ENCODE measurements around the gene THOC2. TPM values are rescaled to one million over a fixed set of nuclear protein-coding genes. Genes with fewer than 3 reads are reported as not detected.
"Not testable (repeated sequence)": the region's sequence is repeated elsewhere in the genome, so short reads cannot be mapped to it uniquely, and the experiment has no call there.

Gene THOC2
- total and polyA plus RNA-seq, 7 donors = 18.5 to 25.9 (median 20.2) TPM

GRCh38 chrX:123713434-123713833 is 19.4 kb downstream of the THOC2 start:
- Histone ChIP-seq H3K4me1 (no peaks in the 10 kb centered on the region), H3K27ac (no peak overlapping the region), H3K4me3 (no peak overlapping the region), H3K9me3 (peaks cover 5% of the 10 kb centered on the region), H3K36me3 (ENCODE audit: insufficient read depth in 1 of 2, low read depth in 1 of 2) (no peaks in the 10 kb centered on the region), H3K27me3 (ENCODE audit: insufficient read depth in 3 of 3, low read length in 2 of 3) (no peaks in the 10 kb centered on the region)
- 59 to 86% (median 70%) methylated on average over 4 of the region's 4 CpGs for WGBS, 3 donors
- DNase-seq = no peak
- TF ChIP-seq, protein P1, sequence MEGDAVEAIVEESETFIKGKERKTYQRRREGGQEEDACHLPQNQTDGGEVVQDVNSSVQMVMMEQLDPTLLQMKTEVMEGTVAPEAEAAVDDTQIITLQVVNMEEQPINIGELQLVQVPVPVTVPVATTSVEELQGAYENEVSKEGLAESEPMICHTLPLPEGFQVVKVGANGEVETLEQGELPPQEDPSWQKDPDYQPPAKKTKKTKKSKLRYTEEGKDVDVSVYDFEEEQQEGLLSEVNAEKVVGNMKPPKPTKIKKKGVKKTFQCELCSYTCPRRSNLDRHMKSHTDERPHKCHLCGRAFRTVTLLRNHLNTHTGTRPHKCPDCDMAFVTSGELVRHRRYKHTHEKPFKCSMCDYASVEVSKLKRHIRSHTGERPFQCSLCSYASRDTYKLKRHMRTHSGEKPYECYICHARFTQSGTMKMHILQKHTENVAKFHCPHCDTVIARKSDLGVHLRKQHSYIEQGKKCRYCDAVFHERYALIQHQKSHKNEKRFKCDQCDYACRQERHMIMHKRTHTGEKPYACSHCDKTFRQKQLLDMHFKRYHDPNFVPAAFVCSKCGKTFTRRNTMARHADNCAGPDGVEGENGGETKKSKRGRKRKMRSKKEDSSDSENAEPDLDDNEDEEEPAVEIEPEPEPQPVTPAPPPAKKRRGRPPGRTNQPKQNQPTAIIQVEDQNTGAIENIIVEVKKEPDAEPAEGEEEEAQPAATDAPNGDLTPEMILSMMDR (IDR thresholded peaks at IDR 0.05) = no peak
- intact Hi-C loops (cut with DNase I) = no loop called here
- ATAC-seq = no peak

GRCh38 chrX:123711201-123711600 is 21.7 kb downstream of the THOC2 start:
- intact Hi-C loops (cut with DNase I); ATAC-seq: not testable (repeated sequence)
- WGBS, 3 donors = 92 to 98% (median 97%) methylated on average over 5 of the region's 5 CpGs

DNA sequence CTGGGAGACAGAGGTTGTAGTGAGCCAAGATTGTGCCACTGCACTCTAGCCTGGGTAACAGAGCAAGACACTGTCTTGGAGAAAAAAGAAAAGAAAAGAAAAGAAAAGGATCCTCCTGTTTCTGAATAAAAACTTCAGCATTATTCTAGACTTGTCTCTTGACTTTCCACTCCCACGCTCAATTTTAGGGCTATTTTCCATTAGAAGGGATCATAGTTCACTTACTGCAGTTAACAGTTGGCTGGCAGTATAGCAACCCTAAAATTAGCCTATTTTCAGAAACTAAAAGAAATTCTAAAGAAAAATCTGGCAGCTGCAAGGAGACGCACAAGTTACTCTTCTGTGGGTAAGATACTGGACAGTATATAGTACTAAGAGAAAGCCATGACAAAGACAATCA is 28.1 kb downstream of the THOC2 start:
- DNase-seq (no peak), ATAC-seq (no peak)
- Histone ChIP-seq H3K27me3 (ENCODE audit: insufficient read depth in 3 of 3, low read length in 2 of 3) (no peaks in the 10 kb centered on the region), H3K36me3 (ENCODE audit: insufficient read depth in 1 of 2, low read depth in 1 of 2) (no peaks in the 10 kb centered on the region), H3K9me3 (no peaks in the 10 kb centered on the region), H3K27ac (no peak overlapping the region), H3K4me3 (no peak overlapping the region), H3K4me1 (no peaks in the 10 kb centered on the region)
- intact Hi-C loops (cut with DNase I) = no loop called here
- TF ChIP-seq, protein P1 (IDR thresholded peaks at IDR 0.05) = no peak
- 76 to 97% (median 85%) methylated on average over 2 of the region's 2 CpGs for WGBS, 3 donors

More at GRCh38 chrX:123711201-123711600, 21.7 kb downstream of the THOC2 start:
- DNase-seq; H3K27me3 ChIP-seq (ENCODE audit: insufficient read depth in 3 of 3, low read length in 2 of 3); H3K9me3 ChIP-seq; H3K27ac ChIP-seq; H3K36me3 ChIP-seq (ENCODE audit: insufficient read depth in 1 of 2, low read depth in 1 of 2); H3K4me1 ChIP-seq; H3K4me3 ChIP-seq: not testable (repeated sequence)

- H3K27me3 ChIP-seq (ENCODE audit: insufficient read depth in 3 of 3, low read length in 2 of 3) = no peaks in the 10 kb centered on the region
- no peaks in the 10 kb centered on the region for H3K9me3 ChIP-seq
- intact Hi-C loops (cut with DNase I) = no loop called here
- H3K4me1 ChIP-seq = no peaks in the 10 kb centered on the region
- TF ChIP-seq, protein P1 (IDR thresholded peaks at IDR 0.05) = no peak
- H3K27ac ChIP-seq = no peak overlapping the region
- no peak overlapping the region for H3K4me3 ChIP-seq
- ATAC-seq (no peak), DNase-seq (no peak)
- peaks cover 0 to 9% of the 10 kb centered on the region in 2 donors for H3K36me3 ChIP-seq (ENCODE audit: insufficient read depth in 1 of 2, low read depth in 1 of 2)
Measured at GRCh38 chrX:123698979-123699520, 33.8 kb downstream of the THOC2 start.

DNA sequence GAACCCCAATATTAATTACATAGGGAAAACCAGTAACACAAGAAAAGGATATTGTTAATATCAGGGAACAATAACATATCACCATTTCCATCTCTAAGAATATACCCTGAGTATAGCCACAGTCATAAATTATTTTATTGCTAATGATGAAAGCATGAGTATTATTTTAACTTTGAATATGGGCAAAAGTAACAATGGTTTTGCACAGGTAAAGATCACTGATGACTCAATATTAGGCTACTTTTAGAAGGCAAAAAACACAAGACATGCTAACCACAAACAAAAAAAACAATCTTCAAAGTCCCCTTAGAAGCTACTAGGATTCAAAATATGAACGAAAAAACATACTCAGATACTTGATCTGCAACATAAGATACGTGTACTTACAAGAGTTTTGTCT is 36.5 kb downstream of the THOC2 start:
- H3K4me3 ChIP-seq = no peak overlapping the region
- peaks cover 0 to 10% of the 10 kb centered on the region in 2 donors for H3K36me3 ChIP-seq (ENCODE audit: insufficient read depth in 1 of 2, low read depth in 1 of 2)
- ATAC-seq = no peak
- TF ChIP-seq, protein P1 (IDR thresholded peaks at IDR 0.05) = no peak
- H3K27ac ChIP-seq = no peak overlapping the region
- no peaks in the 10 kb centered on the region for H3K9me3 ChIP-seq
- WGBS, 3 donors = 66 to 97% (median 94%) methylated on average over 2 of the region's 2 CpGs
- intact Hi-C loops (cut with DNase I) = no loop called here
- H3K27me3 ChIP-seq (ENCODE audit: insufficient read depth in 3 of 3, low read length in 2 of 3) = no peaks in the 10 kb centered on the region
- DNase-seq = no peak
- no peaks in the 10 kb centered on the region for H3K4me1 ChIP-seq
